ENCODE results near the gene PNMA6F.

PNMA6F gene

DNA sequence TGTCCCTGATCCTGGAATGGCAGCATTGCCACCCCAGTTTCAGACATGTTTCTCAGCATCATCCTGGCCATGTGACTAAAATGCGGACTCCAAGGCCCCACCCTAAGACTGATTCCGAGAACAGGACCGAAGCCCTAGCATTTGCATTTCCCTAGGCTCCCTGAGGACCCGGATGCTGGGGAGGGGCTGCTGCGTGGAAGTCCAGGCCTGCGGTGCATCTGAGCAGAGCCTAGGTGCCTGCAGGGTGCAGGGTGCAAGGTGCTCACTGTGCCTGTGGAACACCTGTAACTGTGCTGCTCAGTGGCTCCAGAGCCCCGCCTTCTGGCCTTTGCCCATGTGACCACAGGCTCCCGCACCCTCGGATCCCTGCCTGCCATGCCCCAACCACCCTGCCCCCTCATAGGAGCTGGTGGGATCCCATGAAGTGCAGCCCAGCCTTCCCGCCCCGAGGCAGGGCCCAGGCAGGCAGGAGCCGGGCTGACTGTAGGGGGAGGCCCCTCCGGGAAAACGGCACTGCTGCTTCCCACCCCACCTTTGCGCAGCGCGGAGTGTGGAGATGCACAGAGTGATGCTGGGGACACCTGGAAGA, 14.9 kb downstream of the PNMA6F start:
- H2AFZ ChIP-seq (ENCODE audit: low read depth, low read length, severe bottlenecking), result no peak overlapping the region
- no peaks in the 10 kb centered on the region for H3K9me3 ChIP-seq (ENCODE audit: insufficient read depth, low read length)
- no peaks in the 10 kb centered on the region for H3K79me2 ChIP-seq (ENCODE audit: insufficient read depth, low read length)
- no peaks in the 10 kb centered on the region for H4K20me1 ChIP-seq (ENCODE audit: low read depth, low read length)
- no peak overlapping the region for H3K27ac ChIP-seq (ENCODE audit: low read depth, low read length)
- no peaks in the 10 kb centered on the region for H3K9me2 ChIP-seq (replicated peaks; ENCODE audit: insufficient read depth, low read length)
- TF ChIP-seq EZH2phosphoT487 (conservative IDR thresholded peaks at IDR 0.05; ENCODE audit: low read length), result no peak
- TF ChIP-seq CTCF (IDR thresholded peaks at IDR 0.05; ENCODE audit: insufficient read depth, low read length, poor library complexity, severe bottlenecking), result no peak
- H3F3A ChIP-seq (ENCODE audit: insufficient read depth), result no peaks in the 10 kb centered on the region
- H3K36me3 ChIP-seq (ENCODE audit: low read length), result no peaks in the 10 kb centered on the region
- no peaks in the 10 kb centered on the region for H3K27me3 ChIP-seq (ENCODE audit: low read length)
- H3K9ac ChIP-seq (ENCODE audit: low read length), result no peak overlapping the region
- no peak overlapping the region for H3K4me2 ChIP-seq (ENCODE audit: low read depth, low read length, poor library complexity, severe bottlenecking)
- no peak overlapping the region for H3K4me3 ChIP-seq (ENCODE audit: insufficient read depth, low read length, poor library complexity, severe bottlenecking)

DNA sequence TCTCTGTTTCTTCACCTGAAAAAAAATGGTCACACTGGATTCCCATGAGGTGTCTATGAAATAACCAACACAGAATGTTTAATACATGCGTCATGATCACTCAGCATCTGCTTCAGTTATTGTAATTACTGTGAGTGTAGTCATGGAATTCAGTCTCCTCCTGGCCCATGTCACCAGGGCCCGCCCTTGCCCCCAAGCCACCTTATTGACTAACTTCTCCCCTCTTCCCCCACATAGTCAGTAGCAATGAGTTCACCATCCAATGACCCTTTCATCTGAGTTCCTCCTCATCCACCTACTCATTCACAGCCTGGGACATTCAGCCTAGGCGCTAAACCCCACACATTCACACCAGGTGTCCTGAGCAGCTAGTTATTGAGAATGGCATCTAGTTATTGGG, 15.6 kb downstream of the PNMA6F start:
- Histone ChIP-seq H3F3A (ENCODE audit: insufficient read depth) (no peaks in the 10 kb centered on the region), H3K4me3 (ENCODE audit: insufficient read depth, low read length, poor library complexity, severe bottlenecking) (no peak overlapping the region), H3K79me2 (ENCODE audit: insufficient read depth, low read length) (no peaks in the 10 kb centered on the region), H3K27me3 (ENCODE audit: low read length) (no peaks in the 10 kb centered on the region), H2AFZ (ENCODE audit: low read depth, low read length, severe bottlenecking) (no peak overlapping the region), H3K9me2 (replicated peaks; ENCODE audit: insufficient read depth, low read length) (no peaks in the 10 kb centered on the region), H3K4me2 (ENCODE audit: low read depth, low read length, poor library complexity, severe bottlenecking) (no peak overlapping the region), H3K9me3 (ENCODE audit: insufficient read depth, low read length) (no peaks in the 10 kb centered on the region), H4K20me1 (ENCODE audit: low read depth, low read length) (no peaks in the 10 kb centered on the region), H3K9ac (ENCODE audit: low read length) (no peak overlapping the region), H3K27ac (ENCODE audit: low read depth, low read length) (no peak overlapping the region), H3K36me3 (ENCODE audit: low read length) (no peaks in the 10 kb centered on the region)
- no peak for TF ChIP-seq EZH2phosphoT487 (conservative IDR thresholded peaks at IDR 0.05; ENCODE audit: low read length)
- no peak for TF ChIP-seq CTCF (IDR thresholded peaks at IDR 0.05; ENCODE audit: insufficient read depth, low read length, poor library complexity, severe bottlenecking)

GRCh38 chrX:153304988-153305736, 16.4 kb downstream of the PNMA6F start:
- Histone ChIP-seq H3K36me3 (ENCODE audit: low read length) (no peaks in the 10 kb centered on the region), H3K27me3 (ENCODE audit: low read length) (no peaks in the 10 kb centered on the region), H3K9me2 (replicated peaks; ENCODE audit: insufficient read depth, low read length) (no peaks in the 10 kb centered on the region), H4K20me1 (ENCODE audit: low read depth, low read length) (no peaks in the 10 kb centered on the region), H2AFZ (ENCODE audit: low read depth, low read length, severe bottlenecking) (no peak overlapping the region), H3K27ac (ENCODE audit: low read depth, low read length) (no peak overlapping the region), H3K9me3 (ENCODE audit: insufficient read depth, low read length) (no peaks in the 10 kb centered on the region), H3K4me2 (ENCODE audit: low read depth, low read length, poor library complexity, severe bottlenecking) (no peak overlapping the region), H3F3A (ENCODE audit: insufficient read depth) (no peaks in the 10 kb centered on the region), H3K79me2 (ENCODE audit: insufficient read depth, low read length) (no peaks in the 10 kb centered on the region), H3K4me3 (ENCODE audit: insufficient read depth, low read length, poor library complexity, severe bottlenecking) (no peak overlapping the region), H3K9ac (ENCODE audit: low read length) (no peak overlapping the region)
- no peak for TF ChIP-seq CTCF (IDR thresholded peaks at IDR 0.05; ENCODE audit: insufficient read depth, low read length, poor library complexity, severe bottlenecking)
- no peak for TF ChIP-seq EZH2phosphoT487 (conservative IDR thresholded peaks at IDR 0.05; ENCODE audit: low read length)
